Kidney (tissue), 14 donors: ENCODE data around the gene PDXP. TPM values are rescaled to one million over a fixed set of nuclear protein-coding genes. Genes with fewer than 3 reads are reported as not detected.

Source experiments
- DNase-seq, 5 donors: peaks; one replicate each; pipeline ENCODE4 v3.0.0-alpha.2; 2013 to 2020
- FAIRE-seq: peaks from 2 replicates; lab custom pipeline; 2012; peaks lifted over from hg19 to GRCh38; lab: Jason Lieb, UNC
- H3K27ac ChIP-seq, 2 donors: one replicate each; pipeline ENCODE4 v1.7.0; 2013; ENCODE audit warnings: low read depth in 2 of 2, low read length in 2 of 2, inconsistent platforms in 1 of 2
- H3K27me3 ChIP-seq: one replicate; pipeline ENCODE4 v1.7.1; 2013; ENCODE audit warnings: low read length, inconsistent platforms; ENCODE audit not compliant: control insufficient read depth, insufficient read depth
- H3K36me3 ChIP-seq, 3 donors: one replicate each; pipeline versions ENCODE4 v1.7.0 to v1.7.1; 2013; ENCODE audit warnings: low read length in 3 of 3, control low read depth in 1 of 3, inconsistent platforms in 1 of 3; ENCODE audit not compliant: insufficient read depth in 3 of 3, control insufficient read depth in 2 of 3
- H3K4me1 ChIP-seq, 3 donors: one replicate each; pipeline versions ENCODE4 v1.7.0 to v1.7.1; 2013; ENCODE audit warnings: low read length in 3 of 3, inconsistent platforms in 1 of 3, low read depth in 1 of 3; ENCODE audit not compliant: control insufficient read depth in 2 of 3, insufficient read depth in 2 of 3
- H3K4me3 ChIP-seq, 3 donors: one replicate each; pipeline versions ENCODE4 v1.7.0 to v1.8.1; 2013; ENCODE audit warnings: low read length in 3 of 3, control low read depth in 1 of 3, inconsistent platforms in 1 of 3
- H3K9ac ChIP-seq, 3 donors: one replicate each; pipeline versions ENCODE4 v1.7.0 to v1.7.1; 2013; ENCODE audit warnings: low read length in 3 of 3, control low read depth in 1 of 3, inconsistent platforms in 1 of 3
- H3K9me3 ChIP-seq, 3 donors: one replicate each; pipeline versions ENCODE4 v1.7.0 to v1.7.1; 2013; ENCODE audit warnings: low read length in 3 of 3, control low read depth in 1 of 3, inconsistent platforms in 1 of 3; ENCODE audit not compliant: control insufficient read depth in 2 of 3, insufficient read depth in 1 of 3
- intact Hi-C: fragments of 100-400 bp; cut with DNase I; formaldehyde crosslinking; loops from one replicate; pipeline ENCODE4 v1.11.1; 2022
- polyA plus RNA-seq: library from polyadenylated mRNA; stranded (reverse); fragments of 350-450 nt; fragmentation: Illumina TruSeq; extraction: RNeasy Lipid Tissue Mini Kit (QIAGEN cat#74804); gene quantifications from one replicate; pipeline ENCODE4 v1.2.3, GENCODE V29; 2014; ENCODE audit warnings: low read depth, low replicate concordance; ENCODE audit not compliant: insufficient read depth
- total RNA-seq: library from RNA; stranded (reverse); fragmentation: NEBNext Ultra II Directional; extraction: Animal tissue kit (Norgen Biotek cat#: 25700); gene quantifications from one replicate; pipeline ENCODE4 v1.2.1, GENCODE V29; 2021
- TF ChIP-seq, protein P1 (sequence below): IDR thresholded peaks from 3 replicates; pipeline ENCODE4 v1.5.1; 2012; ENCODE audit warnings: mild to moderate bottlenecking, moderate library complexity, borderline replicate concordance; ENCODE audit not compliant: insufficient read depth; ENCODE audit errors: extremely low read depth
- donor health status: control.
- donor health status: control.
- donor health status: control.
- donor health status: control.
- donor health status: control.
- donor health status: DM: yes; HTN: yes; CAD: no.
- donor health status: Normal renal cell carcinoma (clear cell type).

Gene PDXP
- total and polyA plus RNA-seq, 2 donors from 2014 or later, result 6.3 to 29.6 TPM

DNA sequence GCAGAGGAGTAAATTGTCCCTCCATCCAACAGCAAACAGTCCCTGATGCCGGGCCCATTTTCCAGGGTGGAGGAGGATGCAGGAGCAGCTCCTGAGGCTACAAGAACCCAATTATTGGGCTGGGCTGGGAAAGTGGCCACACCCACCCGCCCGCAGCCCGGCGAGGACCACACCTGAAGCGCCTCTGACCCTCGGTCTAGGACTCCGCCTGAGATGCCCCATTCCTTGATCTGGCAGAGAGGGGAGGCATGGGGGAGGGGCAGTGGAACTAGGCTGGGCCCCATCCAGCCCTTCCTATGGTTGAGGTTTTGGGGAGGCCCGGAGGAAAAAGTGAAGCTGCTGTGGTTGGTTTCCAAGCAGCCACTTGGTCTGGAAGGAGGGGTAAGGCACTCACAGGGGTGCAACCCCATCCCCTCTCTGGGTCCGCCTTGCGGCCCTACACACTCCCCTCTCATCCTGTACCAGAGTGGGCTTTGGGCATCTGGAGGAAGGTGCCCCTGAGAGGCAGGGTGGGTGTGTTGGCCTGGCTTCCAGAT lies 14.5 kb downstream of the PDXP start:
- Histone ChIP-seq H3K9me3 (no peaks in the 10 kb centered on the region), H3K4me1 (peaks cover 0 to 10% (median 0%) of the 10 kb centered on the region in 3 donors), H3K36me3 (no peaks in the 10 kb centered on the region), H3K27me3 (no peaks in the 10 kb centered on the region), H3K4me3 (no peak overlapping the region), H3K27ac (no peak overlapping the region), H3K9ac (no peak overlapping the region)
- DNase-seq (no peak), FAIRE-seq (no peak)
- TF ChIP-seq, protein P1, sequence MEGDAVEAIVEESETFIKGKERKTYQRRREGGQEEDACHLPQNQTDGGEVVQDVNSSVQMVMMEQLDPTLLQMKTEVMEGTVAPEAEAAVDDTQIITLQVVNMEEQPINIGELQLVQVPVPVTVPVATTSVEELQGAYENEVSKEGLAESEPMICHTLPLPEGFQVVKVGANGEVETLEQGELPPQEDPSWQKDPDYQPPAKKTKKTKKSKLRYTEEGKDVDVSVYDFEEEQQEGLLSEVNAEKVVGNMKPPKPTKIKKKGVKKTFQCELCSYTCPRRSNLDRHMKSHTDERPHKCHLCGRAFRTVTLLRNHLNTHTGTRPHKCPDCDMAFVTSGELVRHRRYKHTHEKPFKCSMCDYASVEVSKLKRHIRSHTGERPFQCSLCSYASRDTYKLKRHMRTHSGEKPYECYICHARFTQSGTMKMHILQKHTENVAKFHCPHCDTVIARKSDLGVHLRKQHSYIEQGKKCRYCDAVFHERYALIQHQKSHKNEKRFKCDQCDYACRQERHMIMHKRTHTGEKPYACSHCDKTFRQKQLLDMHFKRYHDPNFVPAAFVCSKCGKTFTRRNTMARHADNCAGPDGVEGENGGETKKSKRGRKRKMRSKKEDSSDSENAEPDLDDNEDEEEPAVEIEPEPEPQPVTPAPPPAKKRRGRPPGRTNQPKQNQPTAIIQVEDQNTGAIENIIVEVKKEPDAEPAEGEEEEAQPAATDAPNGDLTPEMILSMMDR, result no peak
- intact Hi-C loops, result no loop called here

DNA sequence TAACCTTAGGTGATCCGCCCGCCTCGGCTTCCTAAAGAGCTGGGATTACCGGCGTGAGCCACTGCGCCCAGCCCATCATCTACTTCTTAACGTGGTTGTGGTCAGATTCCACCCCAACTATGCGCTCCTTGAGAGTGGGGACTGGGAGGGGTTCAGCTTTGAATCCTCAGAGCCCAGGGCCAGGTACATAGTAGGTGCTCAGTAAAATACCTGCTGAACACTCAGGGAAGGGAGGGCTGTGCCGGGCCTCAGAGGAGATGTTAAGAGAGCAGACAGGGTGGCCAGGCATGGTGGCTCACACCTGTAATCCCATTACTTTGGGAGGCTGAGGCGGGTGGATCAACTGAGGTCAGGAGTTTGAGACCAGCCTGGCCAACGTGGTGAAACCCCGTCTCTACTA lies 15.7 kb downstream of the PDXP start:
- no peak overlapping the region for H3K4me3 ChIP-seq
- no peak overlapping the region for H3K9ac ChIP-seq
- no peaks in the 10 kb centered on the region for H3K36me3 ChIP-seq
- FAIRE-seq, result no peak
- DNase-seq, result no peak
- TF ChIP-seq, protein P1, result no peak
- no peaks in the 10 kb centered on the region for H3K9me3 ChIP-seq
- H3K27ac ChIP-seq, result no peak overlapping the region
- peaks cover 0 to 10% (median 0%) of the 10 kb centered on the region in 3 donors for H3K4me1 ChIP-seq
- H3K27me3 ChIP-seq, result no peaks in the 10 kb centered on the region
- intact Hi-C loops, result no loop called here

DNA sequence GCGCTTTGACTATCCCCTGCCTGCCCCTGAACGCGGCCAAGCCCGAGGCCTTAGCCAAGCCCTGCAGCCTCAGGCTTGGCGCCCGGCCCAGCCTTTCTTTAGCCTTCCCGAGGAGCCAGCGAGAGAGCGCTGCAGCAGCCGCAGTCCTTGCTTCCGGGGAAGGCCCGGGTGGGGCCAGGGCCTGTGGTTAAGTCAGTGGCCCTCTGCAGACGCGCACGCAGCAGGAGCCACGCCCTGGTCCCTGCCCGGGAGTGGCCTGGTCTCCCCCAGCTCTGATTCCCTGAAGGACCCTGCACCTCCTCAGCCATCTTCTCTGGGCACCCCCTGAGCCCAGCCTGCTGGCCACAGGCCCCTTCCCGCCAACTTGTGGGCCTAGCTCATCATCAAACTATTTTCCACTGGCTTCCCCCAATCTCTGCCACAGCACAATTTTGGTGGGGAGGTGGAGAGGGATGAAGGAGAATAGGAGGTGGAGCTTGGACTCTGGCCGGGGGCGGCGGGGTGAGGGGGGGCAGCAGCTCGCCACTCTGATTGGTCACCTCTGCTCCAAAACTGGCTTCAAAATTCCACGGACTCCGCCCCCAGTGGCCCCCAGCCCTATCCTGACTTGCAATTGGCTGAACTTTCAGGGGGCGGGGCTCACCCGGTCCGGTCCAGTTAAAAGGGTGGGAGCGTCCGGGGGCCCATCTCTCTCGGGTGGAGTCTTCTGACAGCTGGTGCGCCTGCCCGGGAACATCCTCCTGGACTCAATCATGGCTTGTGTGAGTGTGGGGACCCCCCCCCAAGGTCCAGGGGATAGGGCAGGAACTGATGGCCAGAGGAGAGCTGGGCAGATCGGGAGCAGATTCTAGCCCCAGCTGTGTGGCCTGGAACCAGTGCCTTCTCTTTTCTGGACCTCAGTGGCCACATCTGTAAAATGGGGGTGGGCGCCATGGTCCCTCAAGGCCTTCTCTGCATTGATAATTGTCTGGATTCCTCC lies 16.7 kb downstream of the PDXP start, which contains the start of gene LGALS1:
LGALS1 (plus strand) TSS at position 686 of the 979 bp plus-strand sequence; CDS start at position 753, 67 bp downstream.
- no peaks in the 10 kb centered on the region for H3K27me3 ChIP-seq
- no peak for FAIRE-seq
- no peaks in the 10 kb centered on the region for H3K36me3 ChIP-seq
- TF ChIP-seq, protein P1, result no peak
- H3K4me1 ChIP-seq, result peaks cover 0 to 10% (median 0%) of the 10 kb centered on the region in 3 donors
- peak; percentile 77 to 99 (median 90) for DNase-seq
- H3K9me3 ChIP-seq, result no peaks in the 10 kb centered on the region
- peak within 1 kb of the TSS; percentile 93 to 97 for H3K27ac ChIP-seq
- intact Hi-C loops, result no loop called here
- H3K4me3 ChIP-seq, result peak within 1 kb of the TSS; percentile 28 to 75 (median 64)
- peak within 1 kb of the TSS; percentile 47 to 84 (median 51) for H3K9ac ChIP-seq
